CD4-positive, alpha-beta T cell (primary cell): ENCODE measurements around the gene DEPDC4. TPM values are rescaled to one million over a fixed set of nuclear protein-coding genes. Genes with fewer than 3 reads are reported as not detected.
A peak's percentile ranks its signal among the peaks of the same experiment; 100 is the strongest.

Experiments
- ATAC-seq: fragments of 200-7000 bp; cut with Tn5 transposase; one replicate; pipeline ENCODE4 v1.10.0; 2022; ENCODE audit warnings: mild to moderate bottlenecking; ENCODE audit not compliant: poor library complexity
- CTCF ChIA-PET: fragments of 350-600 bp; sonication (Branson Sonifier 250); formaldehyde crosslinking; loops from one replicate; lab custom pipeline; 2021; ENCODE audit warnings: antibody characterized with exemption, inconsistent platforms; lab: Charles Lee
- POLR2A ChIA-PET: fragments of 350-600 bp; sonication (Branson Sonifier 250); formaldehyde crosslinking; loops from one replicate; lab custom pipeline; 2021; ENCODE audit warnings: antibody characterized with exemption, inconsistent platforms; lab: Charles Lee
- DNase-seq, 14 experiments: peaks; one replicate each; pipeline ENCODE4 v3.0.0-alpha.2; 2013 to 2020; ENCODE audit warnings: mixed read lengths in 2 of 14
- H3K27ac ChIP-seq, 2 donors: one replicate each; pipeline versions ENCODE4 v1.5.1 to v1.7.0; 2013; ENCODE audit warnings: low read length in 2 of 2, low read depth in 1 of 2, mild to moderate bottlenecking in 1 of 2
- H3K27me3 ChIP-seq, 2 experiments: 1 replicate in 1 of 2; 2 replicates in 1 of 2; pipeline versions ENCODE4 v1.6.1 to v1.7.0; 2013; ENCODE audit warnings: low read length in 2 of 2, control low read depth in 1 of 2, mild to moderate bottlenecking in 1 of 2, moderate library complexity in 1 of 2; ENCODE audit not compliant: insufficient read depth in 2 of 2, control insufficient read depth in 1 of 2
- H3K36me3 ChIP-seq: one replicate; pipeline ENCODE4 v1.6.1; 2013; ENCODE audit warnings: low read length, control low read depth; ENCODE audit not compliant: insufficient read depth
- H3K4me1 ChIP-seq: one replicate; pipeline ENCODE4 v1.6.1; 2013; ENCODE audit warnings: low read length, control low read depth; ENCODE audit not compliant: insufficient read depth
- H3K4me3 ChIP-seq: one replicate; pipeline ENCODE4 v1.5.1; 2013; ENCODE audit warnings: mild to moderate bottlenecking, low read length, moderate library complexity
- H3K9me3 ChIP-seq, 2 experiments: 1 replicate in 1 of 2; 2 replicates in 1 of 2; pipeline versions ENCODE4 v1.6.1 to v1.7.0; 2013; ENCODE audit warnings: low read length in 2 of 2, mild to moderate bottlenecking in 2 of 2, control low read depth in 1 of 2, moderate library complexity in 1 of 2; ENCODE audit not compliant: control insufficient read depth in 1 of 2, insufficient read depth in 1 of 2
- H3K27ac Mint-ChIP-seq: one replicate; pipeline ENCODE4 v1.8.0; 2020; ENCODE audit warnings: mixed read lengths
- H3K27me3 Mint-ChIP-seq: one replicate; pipeline ENCODE4 v1.8.0; 2021; ENCODE audit warnings: mixed read lengths
- H3K36me3 Mint-ChIP-seq: one replicate; pipeline ENCODE4 v1.8.0; 2021; ENCODE audit warnings: low read depth, mixed read lengths
- H3K4me1 Mint-ChIP-seq: one replicate; pipeline ENCODE4 v1.8.0; 2021; ENCODE audit warnings: low read depth, mixed read lengths
- H3K4me3 Mint-ChIP-seq: one replicate; pipeline ENCODE4 v1.8.0; 2020; ENCODE audit warnings: mild to moderate bottlenecking, mixed read lengths
- H3K9me3 Mint-ChIP-seq: one replicate; pipeline ENCODE4 v1.8.0; 2020; ENCODE audit warnings: mixed read lengths
- CTCF ChIP-seq: fragments of 200-600 bp; IDR thresholded peaks from one replicate; pipeline ENCODE4 v1.8.0; 2022; ENCODE audit warnings: antibody characterized with exemption, mild to moderate bottlenecking
- intact Hi-C, 2 experiments: fragments of 100-400 bp; cut with DNase I in 1 of 2; cut with micrococcal nuclease in 1 of 2; formaldehyde crosslinking; loops; one replicate each; pipeline versions ENCODE4 v1.15.1 to v1.9.0; 2023 to 2025; cut with DNase I, micrococcal nuclease
- total RNA-seq, 174 experiments: library from RNA in 2 of 174; stranded (reverse) in 2 of 174; gene quantifications; one replicate each; pipeline ENCODE4 v1.2.3 and lab custom pipeline; 2021 to 2026

The DEPDC4 gene
- total RNA-seq, 2 experiments from 2014 or later = 0.27 to 0.50 TPM

GRCh38 chr12:100200463-100201181, 66.3 kb downstream of the DEPDC4 start, which contains the start of gene ACTR6:
Gene ACTR6, plus strand, starts transcription at chr12:100200815. Its CDS starts 37 bp downstream, at chr12:100200852.
- TF ChIP-seq CTCF = no peak
- Histone ChIP-seq H3K27me3 (no peaks in the 10 kb centered on the region), H3K36me3 (peaks cover 12% of the 10 kb centered on the region), H3K4me3 (peak within 1 kb of the TSS; percentile 73), H3K4me1 (peaks cover 47% of the 10 kb centered on the region), H3K9me3 (no peaks in the 10 kb centered on the region), H3K27ac (peak within 1 kb of the TSS; percentile 86 to 91)
- peaks cover 40% of the 10 kb centered on the region for H3K4me1 Mint-ChIP-seq
- H3K36me3 Mint-ChIP-seq = peaks cover 45% of the 10 kb centered on the region
- no peaks in the 10 kb centered on the region for H3K27me3 Mint-ChIP-seq
- intact Hi-C loops = loop anchor here (1.0 to 2.0 kb wide), 5 partner anchors 36 to 67 kb away; partner anchors contain the start of genes DEPDC4 (in 2 of the 2), SCYL2 (in 2 of the 2) and BLTP3B (in 1 of the 2)
- peak within 1 kb of the TSS; percentile 99 for H3K27ac Mint-ChIP-seq
- no peaks in the 10 kb centered on the region for H3K9me3 Mint-ChIP-seq
- peak within 1 kb of the TSS; percentile 98 for H3K4me3 Mint-ChIP-seq
- ATAC-seq (peak; percentile 84), DNase-seq (peak; percentile 94 to 99 (median 97))
- ChIA-PET CTCF (interaction anchor here (0.6 to 1.8 kb wide), 5 partner anchors 28 to 67 kb away, joined by 3 to 10 read pairs (median 6); partner anchors contain the start of genes DEPDC4 and SCYL2), POLR2A (interaction anchor here (0.6 to 3.2 kb wide), 13 partner anchors 11 to 1207 kb away, joined by 3 to 72 read pairs (median 4); partner anchors contain the start of genes ARL1, DEPDC4 and SCYL2)

- H3K36me3 ChIP-seq = peaks cover 6% of the 10 kb centered on the region
- H3K36me3 Mint-ChIP-seq = peaks cover 56% of the 10 kb centered on the region
- H3K27me3 ChIP-seq = no peaks in the 10 kb centered on the region
- peaks cover 40% of the 10 kb centered on the region for H3K4me1 Mint-ChIP-seq
- intact Hi-C loops = loop anchor here (1.0 to 10.0 kb wide), 9 partner anchors 35 to 1865 kb away; partner anchors contain the start of genes BLTP3B (in 2 of the 2), DEPDC4 (in 2 of the 2), SCYL2 (in 2 of the 2) and WASHC3 (in 1 of the 2)
- peak overlapping the region; percentile 99 for H3K27ac Mint-ChIP-seq
- CTCF ChIA-PET = interaction anchor here (0.6 to 1.8 kb wide), 3 partner anchors 36 to 45 kb away, joined by 3 to 10 read pairs (median 10); no protein-coding TSS in a partner anchor
- H3K9me3 ChIP-seq = no peaks in the 10 kb centered on the region
- peak overlapping the region; percentile 73 for H3K4me3 ChIP-seq
- peak overlapping the region; percentile 85 to 86 for H3K27ac ChIP-seq
- H3K4me1 ChIP-seq = peaks cover 45% of the 10 kb centered on the region
- no peaks in the 10 kb centered on the region for H3K27me3 Mint-ChIP-seq
- DNase-seq (peak; percentile 57 to 87 (median 73)), ATAC-seq (peak; percentile 51)
- POLR2A ChIA-PET = interaction anchor here (1.5 to 3.2 kb wide), 3 partner anchors 35 to 67 kb away, joined by 10 to 72 read pairs (median 16); partner anchors contain the start of genes DEPDC4 and SCYL2
- peak overlapping the region; percentile 98 for H3K4me3 Mint-ChIP-seq
- no peak for TF ChIP-seq CTCF
- H3K9me3 Mint-ChIP-seq = no peaks in the 10 kb centered on the region
These were observed 67.3 kb downstream of the DEPDC4 start for GRCh38 chr12:100199347-100200149.

GRCh38 chr12:100199023-100199346, 67.9 kb downstream of the DEPDC4 start:
- Mint-ChIP-seq H3K27me3 (no peaks in the 10 kb centered on the region), H3K9me3 (no peaks in the 10 kb centered on the region), H3K4me1 (peaks cover 38% of the 10 kb centered on the region), H3K27ac (peak overlapping the region; percentile 99), H3K4me3 (peak overlapping the region; percentile 98), H3K36me3 (peaks cover 59% of the 10 kb centered on the region)
- intact Hi-C loops = loop anchor here in 1 of 2 experiments (2.0 to 10.0 kb wide), 4 partner anchors 37 to 1866 kb away; partner anchors contain the start of genes BLTP3B and WASHC3
- POLR2A ChIA-PET = interaction anchor here (2.5 kb wide), 1 partner anchor 34 kb away, joined by 16 read pairs; no protein-coding TSS in a partner anchor
- Histone ChIP-seq H3K27me3 (no peaks in the 10 kb centered on the region), H3K4me1 (peaks cover 40% of the 10 kb centered on the region), H3K9me3 (no peaks in the 10 kb centered on the region), H3K27ac (no peak overlapping the region), H3K36me3 (peaks cover 3% of the 10 kb centered on the region), H3K4me3 (peak overlapping the region; percentile 73)
- no peak for TF ChIP-seq CTCF
- no peak for DNase-seq
- no peak for ATAC-seq
- CTCF ChIA-PET = no interaction called here
